OCI-LY7 (cell line): Measurements from ENCODE around the gene KSR1. TPM values are rescaled to one million over a fixed set of nuclear protein-coding genes. Genes with fewer than 3 reads are reported as not detected.

Source experiments
- BruUV-seq: library from RNA; stranded (reverse); fragments of 400-500 nt; replicated peaks from 2 replicates; lab custom pipeline; 2021; lab: Mats Ljungman, UMichigan
- CTCF ChIA-PET: fragments of 300-600 bp; sonication (Branson Sonifier 250); formaldehyde crosslinking; loops from one replicate; lab custom pipeline; 2022; ENCODE audit warnings: antibody characterized with exemption; ENCODE audit not compliant: unreplicated experiment; lab: Charles Lee
- POLR2A ChIA-PET: fragments of 300-600 bp; sonication (Branson Sonifier 250); formaldehyde crosslinking; loops from one replicate; lab custom pipeline; 2022; ENCODE audit warnings: antibody characterized with exemption; lab: Charles Lee
- DNase-seq: peaks from one replicate; pipeline ENCODE4 v3.0.0-alpha.2; 2015; ENCODE audit warnings: low spot score
- H2AFZ ChIP-seq: fragments of 200-600 bp; sonication (generic), shearing (Covaris generic); 2 replicates; pipeline ENCODE4 v1.6.1; 2014; ENCODE audit warnings: mild to moderate bottlenecking, antibody characterized with exemption, low read length, moderate library complexity
- H3K27ac ChIP-seq: fragments of 200-600 bp; sonication (generic); 2 replicates; pipeline ENCODE4 v1.5.1; 2014; ENCODE audit warnings: mixed run types, low read depth, mild to moderate bottlenecking, moderate library complexity, low read length, inconsistent platforms; ENCODE audit not compliant: poor library complexity, severe bottlenecking
- H3K36me3 ChIP-seq: fragments of 200-600 bp; sonication (generic); 2 replicates; pipeline ENCODE4 v1.6.1; 2014; ENCODE audit warnings: mild to moderate bottlenecking, antibody characterized with exemption, low read length, moderate library complexity, mixed read lengths; ENCODE audit not compliant: insufficient read depth
- H3K4me1 ChIP-seq: fragments of 200-600 bp; sonication (generic); 2 replicates; pipeline ENCODE4 v1.5.1; 2014; ENCODE audit warnings: mild to moderate bottlenecking, low read length; ENCODE audit not compliant: insufficient read depth, poor library complexity, severe bottlenecking
- H3K4me2 ChIP-seq: fragments of 200-600 bp; sonication (generic); 2 replicates; pipeline ENCODE4 v1.6.1; 2014; ENCODE audit warnings: mild to moderate bottlenecking, low read length
- H3K4me3 ChIP-seq: fragments of 200-600 bp; sonication (generic); 2 replicates; pipeline ENCODE4 v1.5.1; 2014; ENCODE audit warnings: mild to moderate bottlenecking, low read depth, low read length; ENCODE audit not compliant: poor library complexity, severe bottlenecking
- H3K79me2 ChIP-seq: fragments of 200-600 bp; sonication (generic); 2 replicates; pipeline ENCODE4 v1.6.1; 2016; ENCODE audit warnings: low read depth, mild to moderate bottlenecking, low read length, moderate library complexity, mixed read lengths; ENCODE audit not compliant: insufficient read depth
- H3K9me2 ChIP-seq: fragments of 200-600 bp; sonication (generic); 2 replicates; pipeline ENCODE4 v1.6.1; 2016; ENCODE audit warnings: mild to moderate bottlenecking, low read length, mixed read lengths; ENCODE audit not compliant: insufficient read depth
- H3K9me3 ChIP-seq: fragments of 200-600 bp; sonication (generic); 2 replicates; pipeline ENCODE4 v1.6.1; 2014; ENCODE audit warnings: mild to moderate bottlenecking, mixed run types, low read length, mixed read lengths
- H4K20me1 ChIP-seq: fragments of 200-600 bp; sonication (generic); 2 replicates; pipeline ENCODE4 v1.6.1; 2014; ENCODE audit warnings: mild to moderate bottlenecking, antibody characterized with exemption, low read length, moderate library complexity, mixed read lengths; ENCODE audit not compliant: insufficient read depth
- EZH2phosphoT487 ChIP-seq: fragments of 200-600 bp; sonication (generic); IDR thresholded peaks from 2 replicates; pipeline ENCODE4 v1.6.1; 2018; ENCODE audit warnings: low read depth, borderline replicate concordance, mild to moderate bottlenecking, mixed run types, antibody characterized with exemption, low read length, moderate library complexity, mixed read lengths
- intact Hi-C: fragments of 100-400 bp; cut with micrococcal nuclease; formaldehyde crosslinking; loops from one replicate; pipeline ENCODE4 v1.10.0; 2022; ENCODE audit not compliant: unreplicated experiment
- total RNA-seq, 2 experiments: library from RNA; depleted of rRNA in 1 of 2; stranded (reverse); fragments of >200 nt in 1 of 2; shearing (Covaris generic) in 1 of 2; gene quantifications; 2 replicates each; pipeline ENCODE4 v1.2.3, GENCODE V29; 2014 to 2022
- TF ChIP-seq, protein P1 (sequence below): fragments of 200-600 bp; sonication (generic); conservative IDR thresholded peaks from 2 replicates; pipeline ENCODE4 v1.5.1; 2014; ENCODE audit warnings: mild to moderate bottlenecking, antibody characterized with exemption, low read length, moderate library complexity, mixed read lengths

The KSR1 gene
- total RNA-seq, 2 experiments from 2014 or later = 2.2 to 4.1 TPM

DNA sequence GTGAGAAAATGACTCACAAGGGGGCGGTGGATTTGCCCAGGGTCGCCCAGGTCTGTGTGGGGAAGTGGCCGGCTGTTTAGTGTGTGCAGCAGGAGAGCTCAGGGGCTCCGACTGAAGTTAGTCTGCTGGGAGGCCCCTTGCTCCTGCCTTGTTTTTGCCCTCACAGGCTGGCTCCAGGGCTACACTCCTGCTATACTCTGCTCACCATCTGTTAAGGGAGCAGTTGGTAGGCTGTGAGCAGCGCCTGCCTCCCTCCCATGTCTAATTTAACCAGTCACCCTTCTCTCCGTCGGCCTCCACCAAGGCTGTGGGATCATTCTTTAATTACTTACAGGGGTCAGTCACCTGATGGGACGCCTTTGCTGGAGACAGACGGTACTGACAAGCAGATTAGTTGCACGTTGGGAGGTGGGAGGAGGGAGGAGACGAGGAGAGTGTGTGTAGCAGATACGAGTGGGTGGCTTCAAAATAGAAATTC, 35.5 kb downstream of the KSR1 start:
- Histone ChIP-seq H3K36me3 (no peaks in the 10 kb centered on the region), H3K9me2 (no peaks in the 10 kb centered on the region), H4K20me1 (no peaks in the 10 kb centered on the region), H3K9me3 (no peaks in the 10 kb centered on the region), H3K4me2 (no peak overlapping the region), H3K4me3 (no peak overlapping the region), H2AFZ (no peak overlapping the region), H3K27ac (no peak overlapping the region), H3K4me1 (peaks cover 19% of the 10 kb centered on the region), H3K79me2 (no peaks in the 10 kb centered on the region)
- ChIA-PET POLR2A (no interaction called here), CTCF (no interaction called here)
- BruUV-seq = no TSS peak
- no peak for DNase-seq
- no peak for TF ChIP-seq EZH2phosphoT487
- TF ChIP-seq, protein P1, sequence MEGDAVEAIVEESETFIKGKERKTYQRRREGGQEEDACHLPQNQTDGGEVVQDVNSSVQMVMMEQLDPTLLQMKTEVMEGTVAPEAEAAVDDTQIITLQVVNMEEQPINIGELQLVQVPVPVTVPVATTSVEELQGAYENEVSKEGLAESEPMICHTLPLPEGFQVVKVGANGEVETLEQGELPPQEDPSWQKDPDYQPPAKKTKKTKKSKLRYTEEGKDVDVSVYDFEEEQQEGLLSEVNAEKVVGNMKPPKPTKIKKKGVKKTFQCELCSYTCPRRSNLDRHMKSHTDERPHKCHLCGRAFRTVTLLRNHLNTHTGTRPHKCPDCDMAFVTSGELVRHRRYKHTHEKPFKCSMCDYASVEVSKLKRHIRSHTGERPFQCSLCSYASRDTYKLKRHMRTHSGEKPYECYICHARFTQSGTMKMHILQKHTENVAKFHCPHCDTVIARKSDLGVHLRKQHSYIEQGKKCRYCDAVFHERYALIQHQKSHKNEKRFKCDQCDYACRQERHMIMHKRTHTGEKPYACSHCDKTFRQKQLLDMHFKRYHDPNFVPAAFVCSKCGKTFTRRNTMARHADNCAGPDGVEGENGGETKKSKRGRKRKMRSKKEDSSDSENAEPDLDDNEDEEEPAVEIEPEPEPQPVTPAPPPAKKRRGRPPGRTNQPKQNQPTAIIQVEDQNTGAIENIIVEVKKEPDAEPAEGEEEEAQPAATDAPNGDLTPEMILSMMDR = no peak
- intact Hi-C loops = no loop called here

GRCh38 chr17:27492470-27492869, 36.2 kb downstream of the KSR1 start:
- BruUV-seq = no TSS peak
- Histone ChIP-seq H3K27ac (no peak overlapping the region), H3K4me3 (no peak overlapping the region), H3K4me2 (no peak overlapping the region), H3K9me3 (no peaks in the 10 kb centered on the region), H3K4me1 (peaks cover 20% of the 10 kb centered on the region), H3K79me2 (no peaks in the 10 kb centered on the region), H2AFZ (no peak overlapping the region), H4K20me1 (no peaks in the 10 kb centered on the region), H3K9me2 (no peaks in the 10 kb centered on the region), H3K36me3 (no peaks in the 10 kb centered on the region)
- ChIA-PET CTCF (no interaction called here), POLR2A (no interaction called here)
- TF ChIP-seq EZH2phosphoT487 = no peak
- TF ChIP-seq, protein P1 = no peak
- intact Hi-C loops = no loop called here
- no peak for DNase-seq

GRCh38 chr17:27493088-27493487, 36.8 kb downstream of the KSR1 start:
- ChIA-PET POLR2A (no interaction called here), CTCF (no interaction called here)
- Histone ChIP-seq H2AFZ (no peak overlapping the region), H3K9me3 (no peaks in the 10 kb centered on the region), H3K4me1 (peaks cover 20% of the 10 kb centered on the region), H3K79me2 (no peaks in the 10 kb centered on the region), H3K4me2 (no peak overlapping the region), H3K27ac (no peak overlapping the region), H3K4me3 (no peak overlapping the region), H4K20me1 (no peaks in the 10 kb centered on the region), H3K9me2 (no peaks in the 10 kb centered on the region), H3K36me3 (no peaks in the 10 kb centered on the region)
- no TSS peak for BruUV-seq
- no peak for DNase-seq
- TF ChIP-seq, protein P1 = no peak
- TF ChIP-seq EZH2phosphoT487 = no peak
- intact Hi-C loops = no loop called here
